GM23338 (cell line): ENCODE results near the gene CDK5R1. TPM values are rescaled to one million over a fixed set of nuclear protein-coding genes. Genes with fewer than 3 reads are reported as not detected.
A peak's percentile ranks its signal among the peaks of the same experiment; 100 is the strongest.

Experiments used
- ATAC-seq: fragments of 200-7000 bp; cut with Tn5 transposase; 3 replicates; pipeline ENCODE4 v1.9.1; 2020
- DNase-seq: peaks from one replicate; pipeline ENCODE4 v3.0.0-alpha.2; 2015; ENCODE audit warnings: low spot score
- H2AFZ ChIP-seq: fragments of 200-600 bp; sonication (generic); 2 replicates; pipeline ENCODE4 v1.8.0; 2016; ENCODE audit warnings: antibody characterized with exemption, mild to moderate bottlenecking, moderate library complexity
- H3F3A ChIP-seq: fragments of 200-600 bp; sonication (generic); replicated peaks from 2 replicates; pipeline ENCODE4 v1.8.0; 2017; ENCODE audit warnings: antibody characterized with exemption, mixed run types, low read depth
- H3K27ac ChIP-seq: fragments of 200-600 bp; sonication (generic); 2 replicates; pipeline ENCODE4 v1.6.1; 2016; ENCODE audit warnings: low read depth
- H3K27me3 ChIP-seq: fragments of 200-600 bp; sonication (generic); 2 replicates; pipeline ENCODE4 v1.8.0; 2016; ENCODE audit warnings: mild to moderate bottlenecking, mixed run types, moderate library complexity; ENCODE audit not compliant: insufficient read depth
- H3K36me3 ChIP-seq: fragments of 200-600 bp; sonication (generic); 2 replicates; pipeline ENCODE4 v1.8.0; 2016; ENCODE audit warnings: mild to moderate bottlenecking; ENCODE audit not compliant: insufficient read depth
- H3K4me1 ChIP-seq: fragments of 200-600 bp; sonication (generic); 2 replicates; pipeline ENCODE4 v1.8.0; 2016; ENCODE audit warnings: mild to moderate bottlenecking, moderate library complexity; ENCODE audit not compliant: insufficient read depth
- H3K4me2 ChIP-seq: fragments of 200-600 bp; sonication (generic); 2 replicates; pipeline ENCODE4 v1.7.1; 2017; ENCODE audit warnings: mixed run types
- H3K4me3 ChIP-seq: fragments of 200-600 bp; sonication (generic); 2 replicates; pipeline ENCODE4 v1.6.1; 2016; ENCODE audit warnings: mixed run types
- H3K79me2 ChIP-seq: fragments of 200-600 bp; sonication (generic); replicated peaks from 2 replicates; pipeline ENCODE4 v1.8.0; 2017; ENCODE audit warnings: mild to moderate bottlenecking; ENCODE audit not compliant: insufficient read depth
- H3K9me2 ChIP-seq: fragments of 200-600 bp; sonication (generic); 2 replicates; pipeline ENCODE4 v1.8.0; 2017; ENCODE audit not compliant: insufficient read depth
- H4K20me1 ChIP-seq: fragments of 200-600 bp; sonication (generic); replicated peaks from 2 replicates; pipeline ENCODE4 v1.8.0; 2017; ENCODE audit warnings: mild to moderate bottlenecking; ENCODE audit not compliant: insufficient read depth
- H3K27ac Mint-ChIP-seq: 2 replicates; pipeline ENCODE4 v1.8.0; 2020; ENCODE audit warnings: inconsistent platforms, mild to moderate bottlenecking, moderate library complexity, mixed read lengths
- H3K27me3 Mint-ChIP-seq: 3 replicates; pipeline ENCODE4 v1.8.0; 2022; ENCODE audit warnings: low read depth, mild to moderate bottlenecking, moderate library complexity, mixed read lengths, inconsistent platforms; ENCODE audit not compliant: insufficient read depth, poor library complexity
- H3K36me3 Mint-ChIP-seq: 3 replicates; pipeline ENCODE4 v1.8.0; 2021; ENCODE audit warnings: low read depth, mild to moderate bottlenecking, inconsistent platforms, moderate library complexity, mixed read lengths
- H3K4me1 Mint-ChIP-seq: 3 replicates; pipeline ENCODE4 v1.8.0; 2020; ENCODE audit warnings: mild to moderate bottlenecking, inconsistent platforms, mixed read lengths
- H3K4me3 Mint-ChIP-seq: 3 replicates; pipeline ENCODE4 v1.8.0; 2021; ENCODE audit warnings: moderate library complexity, mild to moderate bottlenecking, inconsistent platforms, mixed read lengths
- H3K9me3 Mint-ChIP-seq: 3 replicates; pipeline ENCODE4 v1.8.0; 2020; ENCODE audit warnings: moderate library complexity, mild to moderate bottlenecking, inconsistent platforms, mixed read lengths
- JUNB ChIP-seq: IDR thresholded peaks from one replicate; pipeline ENCODE4 v1.6.1; 2016; ENCODE audit warnings: antibody characterized with exemption; ENCODE audit not compliant: unreplicated experiment
- polyA plus RNA-seq: library from polyadenylated mRNA; unstranded; fragments of >200 nt; fragmentation: Nextera tagmentation; extraction: Ambion mirVana; gene quantifications from 2 replicates; pipeline ENCODE4 v1.2.1, GENCODE V29; 2016
- total RNA-seq: library from RNA; depleted of rRNA; stranded (reverse); fragments of >200 nt; shearing (Covaris generic); gene quantifications from 2 replicates; pipeline ENCODE4 v1.2.3, GENCODE V29; 2014
- TF ChIP-seq, protein P1 (sequence below): fragments of 250-450 bp; sonication (Bioruptor Pico); IDR thresholded peaks from 2 replicates; pipeline ENCODE4 v1.5.0; 2020; ENCODE audit warnings: mild to moderate bottlenecking, moderate library complexity
- TF ChIP-seq, protein P2 (sequence below): IDR thresholded peaks from one replicate; pipeline ENCODE4 v1.6.1; 2018; ENCODE audit warnings: antibody characterized with exemption; ENCODE audit not compliant: unreplicated experiment

CDK5R1 gene
- total and polyA plus RNA-seq, 2 experiments from 2014 or later = 4.0 to 11.6 TPM

GRCh38 chr17:32463304-32463703, 23.5 kb upstream of the CDK5R1 start:
- no peak overlapping the region for H3K4me3 Mint-ChIP-seq
- Histone ChIP-seq H4K20me1 (peaks cover 45% of the 10 kb centered on the region), H3K4me1 (no peaks in the 10 kb centered on the region), H3K79me2 (peaks cover 78% of the 10 kb centered on the region), H3K27ac (0 out of 2 replicates have a peak overlapping the region, but pooled peaks have one; percentile 39), H2AFZ (no peak overlapping the region), H3K9me2 (no peaks in the 10 kb centered on the region), H3K27me3 (no peaks in the 10 kb centered on the region), H3F3A (peaks cover 20% of the 10 kb centered on the region), H3K4me2 (no peak overlapping the region), H3K4me3 (no peak overlapping the region), H3K36me3 (peaks cover 56% of the 10 kb centered on the region)
- H3K4me1 Mint-ChIP-seq = peaks cover 3% of the 10 kb centered on the region; the same call in 1 of the 3 replicates
- ATAC-seq (no peak), DNase-seq (no peak)
- peaks cover 87% of the 10 kb centered on the region for H3K36me3 Mint-ChIP-seq
- no peak overlapping the region for H3K27ac Mint-ChIP-seq
- TF ChIP-seq, protein P1, sequence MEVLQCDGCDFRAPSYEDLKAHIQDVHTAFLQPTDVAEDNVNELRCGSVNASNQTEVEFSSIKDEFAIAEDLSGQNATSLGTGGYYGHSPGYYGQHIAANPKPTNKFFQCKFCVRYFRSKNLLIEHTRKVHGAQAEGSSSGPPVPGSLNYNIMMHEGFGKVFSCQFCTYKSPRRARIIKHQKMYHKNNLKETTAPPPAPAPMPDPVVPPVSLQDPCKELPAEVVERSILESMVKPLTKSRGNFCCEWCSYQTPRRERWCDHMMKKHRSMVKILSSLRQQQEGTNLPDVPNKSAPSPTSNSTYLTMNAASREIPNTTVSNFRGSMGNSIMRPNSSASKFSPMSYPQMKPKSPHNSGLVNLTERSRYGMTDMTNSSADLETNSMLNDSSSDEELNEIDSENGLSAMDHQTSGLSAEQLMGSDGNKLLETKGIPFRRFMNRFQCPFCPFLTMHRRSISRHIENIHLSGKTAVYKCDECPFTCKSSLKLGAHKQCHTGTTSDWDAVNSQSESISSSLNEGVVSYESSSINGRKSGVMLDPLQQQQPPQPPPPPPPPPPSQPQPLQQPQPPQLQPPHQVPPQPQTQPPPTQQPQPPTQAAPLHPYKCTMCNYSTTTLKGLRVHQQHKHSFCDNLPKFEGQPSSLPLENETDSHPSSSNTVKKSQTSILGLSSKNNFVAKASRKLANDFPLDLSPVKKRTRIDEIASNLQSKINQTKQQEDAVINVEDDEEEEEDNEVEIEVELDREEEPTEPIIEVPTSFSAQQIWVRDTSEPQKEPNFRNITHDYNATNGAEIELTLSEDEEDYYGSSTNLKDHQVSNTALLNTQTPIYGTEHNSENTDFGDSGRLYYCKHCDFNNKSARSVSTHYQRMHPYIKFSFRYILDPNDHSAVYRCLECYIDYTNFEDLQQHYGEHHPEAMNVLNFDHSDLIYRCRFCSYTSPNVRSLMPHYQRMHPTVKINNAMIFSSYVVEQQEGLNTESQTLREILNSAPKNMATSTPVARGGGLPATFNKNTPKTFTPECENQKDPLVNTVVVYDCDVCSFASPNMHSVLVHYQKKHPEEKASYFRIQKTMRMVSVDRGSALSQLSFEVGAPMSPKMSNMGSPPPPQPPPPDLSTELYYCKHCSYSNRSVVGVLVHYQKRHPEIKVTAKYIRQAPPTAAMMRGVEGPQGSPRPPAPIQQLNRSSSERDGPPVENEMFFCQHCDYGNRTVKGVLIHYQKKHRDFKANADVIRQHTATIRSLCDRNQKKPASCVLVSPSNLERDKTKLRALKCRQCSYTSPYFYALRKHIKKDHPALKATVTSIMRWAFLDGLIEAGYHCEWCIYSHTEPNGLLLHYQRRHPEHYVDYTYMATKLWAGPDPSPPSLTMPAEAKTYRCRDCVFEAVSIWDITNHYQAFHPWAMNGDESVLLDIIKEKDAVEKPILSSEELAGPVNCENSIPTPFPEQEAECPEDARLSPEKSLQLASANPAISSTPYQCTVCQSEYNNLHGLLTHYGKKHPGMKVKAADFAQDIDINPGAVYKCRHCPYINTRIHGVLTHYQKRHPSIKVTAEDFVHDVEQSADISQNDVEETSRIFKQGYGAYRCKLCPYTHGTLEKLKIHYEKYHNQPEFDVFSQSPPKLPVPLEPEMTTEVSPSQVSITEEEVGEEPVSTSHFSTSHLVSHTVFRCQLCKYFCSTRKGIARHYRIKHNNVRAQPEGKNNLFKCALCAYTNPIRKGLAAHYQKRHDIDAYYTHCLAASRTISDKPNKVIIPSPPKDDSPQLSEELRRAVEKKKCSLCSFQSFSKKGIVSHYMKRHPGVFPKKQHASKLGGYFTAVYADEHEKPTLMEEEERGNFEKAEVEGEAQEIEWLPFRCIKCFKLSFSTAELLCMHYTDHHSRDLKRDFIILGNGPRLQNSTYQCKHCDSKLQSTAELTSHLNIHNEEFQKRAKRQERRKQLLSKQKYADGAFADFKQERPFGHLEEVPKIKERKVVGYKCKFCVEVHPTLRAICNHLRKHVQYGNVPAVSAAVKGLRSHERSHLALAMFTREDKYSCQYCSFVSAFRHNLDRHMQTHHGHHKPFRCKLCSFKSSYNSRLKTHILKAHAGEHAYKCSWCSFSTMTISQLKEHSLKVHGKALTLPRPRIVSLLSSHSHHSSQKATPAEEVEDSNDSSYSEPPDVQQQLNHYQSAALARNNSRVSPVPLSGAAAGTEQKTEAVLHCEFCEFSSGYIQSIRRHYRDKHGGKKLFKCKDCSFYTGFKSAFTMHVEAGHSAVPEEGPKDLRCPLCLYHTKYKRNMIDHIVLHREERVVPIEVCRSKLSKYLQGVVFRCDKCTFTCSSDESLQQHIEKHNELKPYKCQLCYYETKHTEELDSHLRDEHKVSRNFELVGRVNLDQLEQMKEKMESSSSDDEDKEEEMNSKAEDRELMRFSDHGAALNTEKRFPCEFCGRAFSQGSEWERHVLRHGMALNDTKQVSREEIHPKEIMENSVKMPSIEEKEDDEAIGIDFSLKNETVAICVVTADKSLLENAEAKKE = no peak
- TF ChIP-seq JUNB = no peak
- TF ChIP-seq, protein P2, sequence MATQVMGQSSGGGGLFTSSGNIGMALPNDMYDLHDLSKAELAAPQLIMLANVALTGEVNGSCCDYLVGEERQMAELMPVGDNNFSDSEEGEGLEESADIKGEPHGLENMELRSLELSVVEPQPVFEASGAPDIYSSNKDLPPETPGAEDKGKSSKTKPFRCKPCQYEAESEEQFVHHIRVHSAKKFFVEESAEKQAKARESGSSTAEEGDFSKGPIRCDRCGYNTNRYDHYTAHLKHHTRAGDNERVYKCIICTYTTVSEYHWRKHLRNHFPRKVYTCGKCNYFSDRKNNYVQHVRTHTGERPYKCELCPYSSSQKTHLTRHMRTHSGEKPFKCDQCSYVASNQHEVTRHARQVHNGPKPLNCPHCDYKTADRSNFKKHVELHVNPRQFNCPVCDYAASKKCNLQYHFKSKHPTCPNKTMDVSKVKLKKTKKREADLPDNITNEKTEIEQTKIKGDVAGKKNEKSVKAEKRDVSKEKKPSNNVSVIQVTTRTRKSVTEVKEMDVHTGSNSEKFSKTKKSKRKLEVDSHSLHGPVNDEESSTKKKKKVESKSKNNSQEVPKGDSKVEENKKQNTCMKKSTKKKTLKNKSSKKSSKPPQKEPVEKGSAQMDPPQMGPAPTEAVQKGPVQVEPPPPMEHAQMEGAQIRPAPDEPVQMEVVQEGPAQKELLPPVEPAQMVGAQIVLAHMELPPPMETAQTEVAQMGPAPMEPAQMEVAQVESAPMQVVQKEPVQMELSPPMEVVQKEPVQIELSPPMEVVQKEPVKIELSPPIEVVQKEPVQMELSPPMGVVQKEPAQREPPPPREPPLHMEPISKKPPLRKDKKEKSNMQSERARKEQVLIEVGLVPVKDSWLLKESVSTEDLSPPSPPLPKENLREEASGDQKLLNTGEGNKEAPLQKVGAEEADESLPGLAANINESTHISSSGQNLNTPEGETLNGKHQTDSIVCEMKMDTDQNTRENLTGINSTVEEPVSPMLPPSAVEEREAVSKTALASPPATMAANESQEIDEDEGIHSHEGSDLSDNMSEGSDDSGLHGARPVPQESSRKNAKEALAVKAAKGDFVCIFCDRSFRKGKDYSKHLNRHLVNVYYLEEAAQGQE = no peak
- no peaks in the 10 kb centered on the region for H3K27me3 Mint-ChIP-seq
- no peaks in the 10 kb centered on the region for H3K9me3 Mint-ChIP-seq
